NCI-H2081 (cell line): ENCODE results near the gene FAM98B.

Experiments
- DNase-seq, 2 experiments: peaks; one replicate each; lab custom pipeline; 2025; lab: John Stamatoyannopoulos, UW

The FAM98B gene

GRCh38 chr15:38461066-38461833 is 7.3 kb downstream of the FAM98B start:
- DNase-seq, result no peak

- peak in 1 of 2 experiments; percentile 28 for DNase-seq
These were observed 10.0 kb downstream of the FAM98B start for GRCh38 chr15:38463893-38464292.

- DNase-seq, result no peak
These were observed 10.7 kb downstream of the FAM98B start for GRCh38 chr15:38464675-38465074.

- DNase-seq, result no peak
These were observed 16.9 kb downstream of the FAM98B start for GRCh38 chr15:38470816-38471215.

GRCh38 chr15:38471974-38472373 is 18.0 kb downstream of the FAM98B start:
- no peak for DNase-seq

GRCh38 chr15:38474155-38474757 is 20.3 kb downstream of the FAM98B start:
- peak; percentile 51 to 57 for DNase-seq

- no peak for DNase-seq
These were observed 21.4 kb downstream of the FAM98B start for GRCh38 chr15:38475361-38475760.

- no peak for DNase-seq
These were observed 22.2 kb downstream of the FAM98B start for GRCh38 chr15:38476120-38476519.

GRCh38 chr15:38477637-38478036 is 23.7 kb downstream of the FAM98B start:
- no peak for DNase-seq

GRCh38 chr15:38479266-38479665 is 25.3 kb downstream of the FAM98B start:
- no peak for DNase-seq

- DNase-seq, result no peak
These were observed 25.8 kb downstream of the FAM98B start for GRCh38 chr15:38479756-38480155.

GRCh38 chr15:38481113-38481512 is 27.2 kb downstream of the FAM98B start:
- DNase-seq, result no peak

GRCh38 chr15:38481761-38482160 is 27.8 kb downstream of the FAM98B start:
- DNase-seq, result no peak

- DNase-seq, result no peak
These were observed 28.6 kb downstream of the FAM98B start for GRCh38 chr15:38482572-38482971.

GRCh38 chr15:38486936-38487335 is 33.0 kb downstream of the FAM98B start:
- DNase-seq, result no peak

- DNase-seq, result no peak
These were observed 33.5 kb downstream of the FAM98B start for GRCh38 chr15:38487378-38487777.

GRCh38 chr15:38490242-38490922 is 36.5 kb downstream of the FAM98B start:
- DNase-seq, result no peak

- DNase-seq, result no peak
These were observed 42.2 kb downstream of the FAM98B start for GRCh38 chr15:38496151-38496550.

GRCh38 chr15:38499651-38500050 is 45.7 kb downstream of the FAM98B start:
- DNase-seq, result no peak

- no peak for DNase-seq
These were observed 49.6 kb downstream of the FAM98B start for GRCh38 chr15:38503496-38503895.

GRCh38 chr15:38504680-38505467 is 50.9 kb downstream of the FAM98B start:
- DNase-seq, result no peak

GRCh38 chr15:38506997-38507396 is 53.1 kb downstream of the FAM98B start:
- no peak for DNase-seq
